BLaER1 (cell line): ENCODE measurements around the gene MSMB.
"Not testable (repeated sequence)": the region's sequence is repeated elsewhere in the genome, so short reads cannot be mapped to it uniquely, and the experiment has no call there.

ENCODE experiments used
- H3K27ac ChIP-seq: shearing (Covaris generic); formaldehyde crosslinking; 2 replicates; pipeline ENCODE4 v1.8.1; 2022
- H3K27me3 ChIP-seq: shearing (Covaris generic); formaldehyde crosslinking; 2 replicates; pipeline ENCODE4 v1.8.1; 2022
- H3K36me3 ChIP-seq: shearing (Covaris generic); formaldehyde crosslinking; 2 replicates; pipeline ENCODE4 v1.8.1; 2022
- H3K4me1 ChIP-seq: shearing (Covaris generic); formaldehyde crosslinking; 2 replicates; pipeline ENCODE4 v1.8.1; 2022
- H3K4me2 ChIP-seq: shearing (Covaris generic); formaldehyde crosslinking; 2 replicates; pipeline ENCODE4 v1.8.1; 2022
- H3K4me3 ChIP-seq: shearing (Covaris generic); formaldehyde crosslinking; 2 replicates; pipeline ENCODE4 v1.8.1; 2022
- H3K9ac ChIP-seq: shearing (Covaris generic); formaldehyde crosslinking; 2 replicates; pipeline ENCODE4 v1.8.1; 2022
- H3K9me3 ChIP-seq: shearing (Covaris generic); formaldehyde crosslinking; 2 replicates; pipeline ENCODE4 v1.8.1; 2022
- H4K20me1 ChIP-seq: shearing (Covaris generic); formaldehyde crosslinking; 2 replicates; pipeline ENCODE4 v1.8.1; 2022
- Cebpa-rat ChIP-seq: shearing (Covaris generic); IDR thresholded peaks from 2 replicates; pipeline ENCODE4 v1.8.1; 2022

The MSMB gene

DNA sequence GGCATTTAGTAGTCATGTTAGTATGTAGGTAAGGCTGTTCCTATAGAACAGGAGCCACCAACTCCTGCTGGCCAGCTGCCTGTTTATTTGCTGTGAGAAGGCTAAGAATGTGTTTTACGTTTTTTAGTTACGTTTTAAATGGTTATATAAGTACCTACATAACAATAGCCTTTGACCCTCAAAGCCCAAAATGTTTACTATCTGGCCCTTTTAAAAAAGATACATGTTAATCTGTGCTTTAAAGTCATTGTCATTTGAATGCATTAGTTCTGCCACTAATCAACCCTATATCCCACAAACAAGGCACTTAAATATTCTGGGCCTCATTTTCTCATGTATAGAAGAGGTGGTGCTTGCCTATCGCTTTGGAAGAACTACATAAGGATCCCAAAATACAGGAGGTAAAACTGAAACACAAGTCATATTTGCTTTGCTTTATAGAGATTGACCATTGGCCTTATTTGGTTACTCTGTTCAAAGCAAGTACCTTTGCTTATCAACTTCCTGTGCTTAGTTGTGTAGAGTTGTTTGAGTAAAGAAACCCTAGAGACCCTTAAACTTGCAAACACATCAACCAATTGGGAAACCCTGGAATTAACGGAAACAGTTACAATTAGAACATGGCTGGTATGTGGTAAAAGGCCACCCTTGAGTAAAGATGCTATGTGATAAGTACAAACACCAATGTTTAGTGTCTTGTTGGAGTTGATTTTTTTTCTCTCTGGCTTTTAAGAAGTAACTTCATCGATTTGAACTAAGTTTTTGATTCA is 47.9 kb downstream of the MSMB start:
- TF ChIP-seq Cebpa-rat: no peak
- Histone ChIP-seq H3K36me3 (peaks cover 83% of the 10 kb centered on the region), H3K27me3 (no peaks in the 10 kb centered on the region), H3K9me3 (peaks cover 20% of the 10 kb centered on the region), H4K20me1 (peaks cover 23% of the 10 kb centered on the region), H3K4me1 (no peaks in the 10 kb centered on the region), H3K4me3 (no peak overlapping the region), H3K27ac (no peak overlapping the region), H3K4me2 (no peak overlapping the region), H3K9ac (no peak overlapping the region)

DNA sequence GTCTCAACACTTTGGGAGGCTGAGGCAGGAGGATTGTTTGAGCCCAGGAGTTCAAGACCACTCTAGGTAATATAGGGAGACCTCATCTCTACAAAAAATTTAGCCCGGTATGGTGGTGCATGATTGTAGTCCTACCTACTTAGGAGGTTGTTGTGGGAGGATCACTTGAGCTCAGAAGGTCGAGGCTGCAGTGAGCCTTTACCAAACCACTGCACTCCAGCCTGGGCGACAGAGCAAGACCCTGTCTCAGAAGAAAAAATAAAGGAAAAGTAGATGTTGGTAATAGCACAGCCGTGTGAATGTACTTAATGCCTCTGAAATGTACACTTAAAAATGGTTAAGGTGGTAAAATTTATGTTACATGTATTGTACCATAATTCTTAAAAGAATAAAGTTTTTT is 48.5 kb downstream of the MSMB start:
- Histone ChIP-seq H3K36me3 (peaks cover 83% of the 10 kb centered on the region), H3K27ac (no peak overlapping the region), H3K4me2 (no peak overlapping the region)

DNA sequence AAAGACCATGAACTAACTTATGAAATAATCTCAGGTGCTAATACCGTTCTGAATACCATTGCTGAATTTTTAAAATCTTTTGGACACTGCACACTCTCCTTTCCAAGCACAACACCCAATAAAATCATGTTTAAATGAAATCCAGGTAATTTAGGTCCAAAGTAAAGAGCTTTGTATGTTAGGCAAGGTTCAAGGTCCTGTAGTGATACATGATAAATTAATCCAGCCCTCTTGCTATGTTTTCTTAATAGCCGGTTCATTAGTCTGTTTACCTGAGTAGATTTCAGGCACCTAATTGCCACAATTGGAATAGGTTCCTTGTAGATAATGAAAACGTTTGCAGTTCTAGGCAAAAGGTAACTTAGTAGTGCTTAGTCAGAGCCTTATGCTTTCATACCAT is 60.5 kb downstream of the MSMB start:
- not testable (repeated sequence) for H3K4me1 ChIP-seq, H3K27me3 ChIP-seq, H3K9ac ChIP-seq, H3K4me3 ChIP-seq, H3K9me3 ChIP-seq, H3K4me2 ChIP-seq, H3K27ac ChIP-seq
- Histone ChIP-seq H4K20me1 (peaks cover 30% of the 10 kb centered on the region), H3K36me3 (peaks cover 35% of the 10 kb centered on the region)

More for the DNA sequence above, 48.5 kb downstream of the MSMB start:
- Histone ChIP-seq H3K27me3 (no peaks in the 10 kb centered on the region), H4K20me1 (peaks cover 16% of the 10 kb centered on the region), H3K9ac (no peak overlapping the region), H3K9me3 (peaks cover 20% of the 10 kb centered on the region), H3K4me1 (no peaks in the 10 kb centered on the region), H3K4me3 (no peak overlapping the region)
- no peak for TF ChIP-seq Cebpa-rat

DNA sequence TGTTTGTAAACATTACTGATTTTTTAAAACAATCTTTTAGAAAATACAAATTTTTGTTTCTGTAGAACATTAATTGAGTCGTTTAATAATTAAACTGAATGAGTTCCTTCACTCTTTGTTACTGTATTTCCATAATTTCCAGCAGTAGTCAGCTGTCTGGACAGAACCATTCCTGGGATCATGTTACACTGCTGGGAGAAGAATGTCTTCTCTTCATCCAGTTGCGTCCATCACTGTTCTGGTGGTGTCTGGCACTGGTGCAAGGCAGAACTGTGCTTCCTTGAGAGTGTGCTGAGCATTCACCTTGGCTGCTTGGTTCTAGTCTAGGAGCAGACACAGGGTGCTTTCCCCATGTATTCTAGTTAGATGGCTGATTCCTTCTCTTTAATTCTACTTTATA is 61.6 kb downstream of the MSMB start:
- peaks cover 26% of the 10 kb centered on the region for H3K36me3 ChIP-seq
- not testable (repeated sequence) for H3K4me3 ChIP-seq, H3K9me3 ChIP-seq, H3K4me1 ChIP-seq, H3K9ac ChIP-seq, H3K27ac ChIP-seq, H3K4me2 ChIP-seq, H3K27me3 ChIP-seq
- peaks cover 33% of the 10 kb centered on the region for H4K20me1 ChIP-seq

DNA sequence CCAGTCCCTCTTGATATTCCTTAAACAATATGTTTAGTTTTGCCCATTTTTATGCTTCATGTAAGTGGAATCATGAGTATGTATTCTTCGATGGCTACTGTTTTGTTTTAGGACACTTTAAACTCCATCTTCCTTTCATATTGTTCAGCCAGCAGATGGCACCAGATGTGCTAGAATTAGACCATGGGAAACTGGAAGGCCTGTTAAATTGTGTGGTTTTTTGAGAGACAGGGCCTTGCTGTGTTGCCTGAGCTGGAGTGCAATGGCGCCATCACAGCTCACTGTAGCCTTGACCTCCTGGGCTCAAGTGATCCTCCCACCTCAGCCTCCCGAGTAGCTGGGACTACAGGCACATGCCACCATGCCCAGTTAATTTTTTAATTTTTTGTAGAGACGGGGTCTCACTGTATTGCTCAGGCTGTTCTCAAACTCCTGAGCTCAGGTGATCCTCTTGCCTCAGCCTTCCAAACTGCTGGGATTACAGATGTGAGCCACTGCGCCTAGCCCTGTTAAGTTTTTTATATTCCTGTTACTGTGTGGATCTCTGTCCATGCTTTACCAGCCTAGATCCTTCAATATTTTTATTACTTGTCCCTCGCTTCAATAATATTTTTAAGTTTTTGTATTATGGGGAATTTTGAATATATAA is 62.4 kb downstream of the MSMB start:
- H3K4me2 ChIP-seq, H3K27me3 ChIP-seq, H3K4me3 ChIP-seq, H3K4me1 ChIP-seq, H3K27ac ChIP-seq, H3K9me3 ChIP-seq, H3K9ac ChIP-seq: not testable (repeated sequence)
- peaks cover 41% of the 10 kb centered on the region for H4K20me1 ChIP-seq
- peaks cover 30% of the 10 kb centered on the region for H3K36me3 ChIP-seq
